Measurements from ENCODE around the gene GANC.
"Not testable (repeated sequence)": the region's sequence is repeated elsewhere in the genome, so short reads cannot be mapped to it uniquely, and the experiment has no call there.

- TF ChIP-seq ZNF212 (CRISPR knock-in tag; IDR thresholded peaks at IDR 0.05); RNF2 (IDR thresholded peaks at IDR 0.05): not testable (repeated sequence)
Measured at GRCh38 chr15:42336650-42337049, 63.6 kb downstream of the GANC start.
